IPS DF 19.7 (cell line): ENCODE measurements around the gene ADAMTSL3.
"Not testable (repeated sequence)": the region's sequence is repeated elsewhere in the genome, so short reads cannot be mapped to it uniquely, and the experiment has no call there.

Experiments used
- DNase-seq: peaks from one replicate; pipeline ENCODE4 v3.0.0-alpha.2; 2013; ENCODE audit warnings: low read depth, low spot score

ADAMTSL3 gene

GRCh38 chr15:83753872-83754493 is 100.1 kb downstream of the ADAMTSL3 start:
- no peak for DNase-seq

DNA sequence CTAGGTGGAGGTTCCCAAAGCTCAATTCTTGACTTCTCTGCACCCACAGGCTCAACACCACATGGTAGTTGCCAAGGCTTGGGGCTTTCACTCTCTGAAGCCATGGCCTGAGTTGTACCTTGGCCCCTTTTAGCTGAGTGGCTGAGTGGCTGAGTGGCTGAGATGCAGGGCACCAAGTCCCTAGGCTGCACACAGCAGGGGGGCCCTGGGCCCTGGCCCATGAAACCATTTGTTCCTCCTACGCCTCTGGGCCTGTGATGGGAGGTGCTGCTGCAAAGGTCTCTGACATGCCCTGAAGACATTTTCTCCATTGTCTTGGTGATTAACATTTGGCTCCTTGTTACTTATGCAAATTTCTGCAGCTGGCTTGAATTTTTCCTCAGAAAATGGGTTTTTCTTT is 103.4 kb downstream of the ADAMTSL3 start:
- not testable (repeated sequence) for DNase-seq

DNA sequence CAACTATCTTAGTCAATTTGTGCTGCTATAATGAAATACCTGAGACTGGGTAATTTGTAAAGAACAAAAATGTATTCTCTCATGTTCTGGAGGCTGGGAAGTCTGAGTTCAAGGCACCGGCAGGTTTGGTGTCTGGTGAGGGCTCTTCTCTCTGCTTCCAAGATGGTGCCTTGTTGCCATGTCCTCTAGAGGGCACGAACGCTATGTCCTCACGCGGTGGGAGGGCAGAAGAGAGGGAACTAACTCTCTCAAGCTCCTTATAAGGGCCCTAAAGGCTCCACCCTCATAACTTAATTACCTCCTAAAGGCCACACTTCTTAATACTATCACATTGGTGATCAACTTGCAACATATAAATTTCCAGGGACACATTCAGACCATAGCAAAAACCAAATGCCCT is 108.4 kb downstream of the ADAMTSL3 start:
- no peak for DNase-seq

DNA sequence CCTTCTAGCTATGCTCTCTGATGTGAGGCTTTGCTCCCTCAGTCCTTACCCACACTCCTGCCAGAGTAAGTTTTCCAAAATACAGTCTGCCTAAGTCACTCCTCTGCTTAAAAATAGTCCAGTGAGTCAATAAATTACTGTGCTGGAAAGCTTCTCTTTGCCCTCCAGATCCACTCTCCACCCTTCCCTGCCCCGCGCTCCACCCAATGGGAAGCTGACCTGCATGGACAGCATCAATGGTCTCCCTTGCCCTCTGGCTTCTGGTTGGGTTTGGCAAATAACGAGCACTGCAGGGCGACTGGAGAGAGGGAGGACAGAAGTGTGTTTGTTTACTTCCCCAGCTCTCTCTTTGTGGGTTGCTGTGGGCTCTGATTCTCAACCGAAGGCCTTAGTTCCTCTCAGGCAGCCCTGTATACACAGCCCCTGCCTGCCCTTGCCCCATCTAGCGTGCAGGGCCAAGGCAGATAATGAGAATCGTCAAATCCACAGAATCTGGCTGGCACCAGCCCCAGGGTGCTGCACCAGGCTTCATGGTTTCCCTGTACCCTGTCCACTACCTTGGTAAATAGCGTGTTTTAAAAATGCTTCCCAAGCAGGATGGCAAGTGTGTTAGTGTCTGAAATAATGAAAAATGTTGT is 110.4 kb downstream of the ADAMTSL3 start:
- DNase-seq: no peak

DNA sequence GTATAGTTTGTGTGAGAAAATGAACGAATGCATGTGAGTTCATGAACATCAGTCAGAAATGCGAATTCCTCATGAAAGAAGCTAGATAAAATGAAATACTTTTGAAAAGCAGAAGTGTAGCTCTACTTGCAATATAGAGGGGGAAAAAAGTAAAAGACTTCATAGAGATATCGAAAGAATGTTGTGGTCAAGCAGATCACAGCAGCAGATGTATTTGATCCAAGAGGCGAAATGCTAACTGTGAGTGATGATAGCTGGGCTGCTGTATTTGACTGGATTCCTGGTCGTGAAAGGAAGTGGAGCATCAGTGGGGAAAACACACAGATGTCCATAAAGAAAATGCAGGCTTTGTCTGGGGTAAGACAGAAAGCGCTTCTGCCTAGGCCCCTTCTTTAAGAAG is 112.4 kb downstream of the ADAMTSL3 start:
- no peak for DNase-seq

DNA sequence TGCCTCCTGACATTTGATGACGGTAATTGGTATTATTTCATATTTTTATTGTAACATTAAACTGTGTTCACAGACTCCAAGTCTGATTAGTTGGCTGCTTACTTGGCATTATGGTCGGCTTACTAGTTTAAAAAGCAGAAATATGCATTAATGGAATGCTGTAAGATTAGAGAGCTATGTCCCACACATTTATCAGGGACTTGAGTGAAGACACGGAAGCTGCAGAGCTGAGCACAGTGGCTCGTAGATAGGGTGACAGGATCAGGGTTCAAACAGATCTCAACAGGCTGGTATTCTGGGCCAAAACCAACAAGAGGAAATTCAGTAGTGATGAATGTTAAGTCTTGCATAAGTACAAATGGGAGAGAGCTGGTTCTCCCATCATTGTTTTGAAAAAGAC is 113.8 kb downstream of the ADAMTSL3 start:
- DNase-seq: no peak

GRCh38 chr15:83769411-83769999 is 115.6 kb downstream of the ADAMTSL3 start:
- DNase-seq: no peak

DNA sequence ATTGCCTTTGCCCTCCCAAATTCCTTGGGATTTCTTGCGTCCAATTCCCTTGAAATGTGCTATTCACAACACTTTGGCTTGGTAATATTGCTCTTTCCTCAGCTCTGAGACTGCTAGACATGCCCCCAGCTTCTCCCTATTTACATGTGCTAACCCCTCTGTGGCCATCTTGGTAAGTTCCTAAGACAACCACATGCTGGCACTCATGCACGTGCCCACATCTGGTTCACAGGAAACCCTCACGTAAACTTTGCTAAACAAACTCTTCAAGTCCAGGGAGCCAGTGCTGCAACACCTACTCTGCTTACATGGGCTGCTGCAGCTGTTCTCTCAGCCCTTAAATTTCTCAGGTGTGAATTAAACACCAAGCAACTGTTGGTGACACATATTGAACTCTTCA is 121.8 kb downstream of the ADAMTSL3 start:
- DNase-seq: no peak

DNA sequence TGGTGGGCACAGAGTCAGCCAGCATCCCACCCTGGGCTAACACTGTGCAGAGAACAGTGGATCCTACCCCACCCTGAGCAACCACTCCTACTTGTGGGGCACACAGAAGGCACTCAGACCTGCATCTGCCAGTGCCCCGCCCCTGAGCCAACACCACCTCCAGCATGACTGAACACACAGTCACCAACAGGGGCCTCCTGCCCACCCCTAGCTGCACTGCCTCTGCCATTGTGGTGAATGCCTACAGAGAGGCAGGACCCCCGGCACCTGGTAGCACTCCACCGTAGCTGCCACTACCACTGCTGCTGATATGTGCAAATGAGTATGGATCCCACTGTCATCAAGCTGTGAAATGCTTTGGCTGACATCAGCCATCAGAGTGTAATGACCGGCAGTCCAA is 123.1 kb downstream of the ADAMTSL3 start:
- no peak for DNase-seq

GRCh38 chr15:83783227-83783626 is 129.3 kb downstream of the ADAMTSL3 start:
- DNase-seq: no peak

DNA sequence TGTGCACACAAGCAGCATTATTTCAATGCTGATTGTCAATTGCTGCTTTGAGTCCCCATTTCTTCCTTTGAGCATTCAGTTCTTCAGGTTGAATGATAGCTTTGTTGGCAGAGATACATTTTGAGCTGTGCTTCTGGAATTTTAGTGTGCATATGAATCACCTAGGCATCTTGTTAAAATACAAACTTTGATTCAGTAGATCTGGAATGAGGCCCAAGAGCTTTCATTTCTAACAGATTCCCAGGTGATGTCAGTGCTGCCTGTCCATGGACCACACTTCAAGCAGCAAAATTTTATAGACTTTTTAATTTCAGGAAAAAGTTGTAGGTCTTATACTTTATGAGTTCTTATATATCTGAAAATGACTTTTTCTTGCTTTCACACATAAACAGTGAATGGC is 131.1 kb downstream of the ADAMTSL3 start:
- DNase-seq: no peak

DNA sequence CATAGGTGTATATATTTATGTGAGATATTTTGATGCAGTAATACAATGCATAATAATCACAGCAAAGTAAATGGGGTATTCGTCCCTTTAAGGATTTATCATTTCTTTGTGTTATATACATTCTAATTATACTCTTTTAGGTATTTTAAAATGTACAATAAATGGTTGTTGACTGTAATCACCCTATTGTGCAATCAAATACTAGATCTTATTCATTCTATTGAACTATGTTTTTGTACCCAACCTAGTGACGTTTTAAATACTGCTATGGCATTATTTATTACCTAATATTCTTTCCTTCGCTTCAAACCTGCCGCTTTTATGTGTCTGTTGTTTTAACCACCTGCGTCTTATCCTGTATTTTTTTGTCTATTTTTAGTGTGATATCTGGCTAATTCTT is 132.4 kb downstream of the ADAMTSL3 start:
- DNase-seq: no peak

DNA sequence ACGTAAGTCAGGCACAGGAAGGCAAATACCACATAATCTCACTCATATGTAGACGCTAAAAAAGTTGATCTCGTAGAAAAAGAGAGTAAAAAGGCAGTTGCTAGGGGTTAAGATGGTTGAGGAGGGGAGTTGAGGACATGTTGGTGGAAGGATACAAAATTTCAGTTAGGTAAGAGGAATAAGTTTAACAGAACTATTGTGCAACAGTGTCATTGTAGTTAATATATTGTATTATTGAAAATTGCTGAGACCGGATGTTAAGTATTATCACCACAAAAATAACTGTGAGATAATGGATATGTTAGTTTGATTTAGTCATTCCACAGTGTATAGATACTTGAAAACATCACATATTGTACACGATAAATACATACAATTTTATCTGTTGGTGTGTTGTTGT is 139.1 kb downstream of the ADAMTSL3 start:
- no peak for DNase-seq

DNA sequence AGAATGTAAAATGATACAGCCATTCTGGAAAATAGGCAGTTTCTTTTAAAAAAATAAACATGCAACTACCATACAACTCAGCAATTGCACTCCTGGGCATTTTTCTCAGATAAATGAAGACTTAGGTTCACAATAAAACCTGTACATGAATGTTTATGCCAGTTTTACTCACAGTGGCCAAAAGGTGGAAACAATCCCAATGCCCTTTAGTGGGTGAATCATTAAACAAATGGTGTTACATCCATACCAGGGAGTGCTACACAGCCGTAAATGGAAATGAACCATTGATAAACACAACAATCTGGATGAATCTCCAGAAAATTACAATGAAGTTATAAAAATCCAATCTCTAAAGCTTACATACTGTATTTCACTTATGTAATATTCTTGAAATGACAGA is 140.3 kb downstream of the ADAMTSL3 start:
- DNase-seq: no peak

GRCh38 chr15:83809345-83809744 is 155.4 kb downstream of the ADAMTSL3 start:
- DNase-seq: no peak

GRCh38 chr15:83810110-83810509 is 156.2 kb downstream of the ADAMTSL3 start:
- no peak for DNase-seq

DNA sequence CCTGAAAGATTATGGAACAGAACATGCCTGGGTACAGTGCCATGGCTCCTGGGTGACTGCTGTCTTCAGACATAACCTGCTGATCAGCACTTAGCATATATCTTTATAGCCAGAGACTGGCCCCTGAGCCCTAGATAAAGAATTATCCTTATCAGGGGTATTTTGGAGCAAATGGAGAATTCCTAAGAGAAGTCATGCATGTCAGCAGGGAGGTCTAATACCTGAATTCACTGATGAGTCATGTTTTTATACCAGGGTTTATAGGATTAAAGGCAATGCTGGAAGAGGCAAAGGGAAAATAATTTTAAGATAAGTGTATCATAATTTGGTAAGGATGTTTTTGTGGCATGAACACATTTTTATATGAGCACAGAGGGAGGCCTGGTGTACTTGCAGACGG is 159.8 kb downstream of the ADAMTSL3 start:
- no peak for DNase-seq

- no peak for DNase-seq
Measured at GRCh38 chr15:83815506-83815905, 161.6 kb downstream of the ADAMTSL3 start.

GRCh38 chr15:83816124-83816883 is 162.4 kb downstream of the ADAMTSL3 start:
- no peak for DNase-seq

GRCh38 chr15:83818591-83818990 is 164.7 kb downstream of the ADAMTSL3 start:
- DNase-seq: no peak

DNA sequence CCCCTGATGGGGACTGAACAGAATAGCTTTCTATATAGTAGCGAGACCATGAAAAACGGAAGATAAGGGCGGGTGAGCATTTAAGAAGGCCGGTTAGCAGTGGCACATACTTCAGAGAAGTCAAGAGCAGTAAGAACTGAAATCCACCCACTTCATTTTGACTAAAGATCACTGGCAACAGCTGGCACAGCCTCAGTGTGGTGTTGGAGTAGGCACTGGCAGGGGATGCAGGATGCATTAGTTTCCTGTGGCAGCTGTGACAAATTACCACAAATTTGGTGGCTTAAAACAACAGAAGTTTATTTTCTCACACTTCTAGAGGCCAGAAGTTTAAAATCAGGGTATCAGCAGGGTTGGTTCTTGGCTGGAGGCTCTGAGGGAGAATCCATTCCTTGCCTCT is 176.5 kb downstream of the ADAMTSL3 start:
- no peak for DNase-seq

- DNase-seq: no peak
Measured at GRCh38 chr15:83833569-83833968, 179.6 kb downstream of the ADAMTSL3 start.

DNA sequence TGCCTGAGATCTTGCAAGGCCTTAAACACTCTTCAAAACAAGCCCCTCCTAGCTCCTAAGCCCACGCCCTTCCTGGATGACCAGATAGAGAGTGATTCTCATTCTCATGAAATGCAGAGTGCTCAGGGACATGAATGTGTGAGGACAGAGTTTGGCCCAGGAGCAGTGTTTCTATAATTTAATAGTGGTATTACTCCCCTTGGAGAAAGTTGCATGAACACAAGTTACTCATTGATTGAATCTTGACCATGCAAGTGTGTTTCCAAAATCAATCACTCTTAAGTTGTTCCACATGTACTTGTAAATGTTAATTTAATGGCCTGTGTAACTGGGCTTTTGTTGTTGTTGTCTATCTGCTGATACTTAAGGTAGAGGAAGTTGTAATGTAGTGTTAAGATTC is 181.6 kb downstream of the ADAMTSL3 start:
- DNase-seq: no peak
